Measurements from ENCODE around the gene PUM2.

GRCh38 chr2:20223407-20224163, 127.1 kb downstream of the PUM2 start:
- no peak for TF ChIP-seq CTCF (IDR thresholded peaks at IDR 0.05; ENCODE audit: insufficient read depth, low read length, poor library complexity, severe bottlenecking)
- no peak for TF ChIP-seq EZH2phosphoT487 (conservative IDR thresholded peaks at IDR 0.05; ENCODE audit: low read length)
